ENCODE measurements around the gene SREBF1.
A peak's percentile ranks its signal among the peaks of the same experiment; 100 is the strongest.

Gene SREBF1

DNA sequence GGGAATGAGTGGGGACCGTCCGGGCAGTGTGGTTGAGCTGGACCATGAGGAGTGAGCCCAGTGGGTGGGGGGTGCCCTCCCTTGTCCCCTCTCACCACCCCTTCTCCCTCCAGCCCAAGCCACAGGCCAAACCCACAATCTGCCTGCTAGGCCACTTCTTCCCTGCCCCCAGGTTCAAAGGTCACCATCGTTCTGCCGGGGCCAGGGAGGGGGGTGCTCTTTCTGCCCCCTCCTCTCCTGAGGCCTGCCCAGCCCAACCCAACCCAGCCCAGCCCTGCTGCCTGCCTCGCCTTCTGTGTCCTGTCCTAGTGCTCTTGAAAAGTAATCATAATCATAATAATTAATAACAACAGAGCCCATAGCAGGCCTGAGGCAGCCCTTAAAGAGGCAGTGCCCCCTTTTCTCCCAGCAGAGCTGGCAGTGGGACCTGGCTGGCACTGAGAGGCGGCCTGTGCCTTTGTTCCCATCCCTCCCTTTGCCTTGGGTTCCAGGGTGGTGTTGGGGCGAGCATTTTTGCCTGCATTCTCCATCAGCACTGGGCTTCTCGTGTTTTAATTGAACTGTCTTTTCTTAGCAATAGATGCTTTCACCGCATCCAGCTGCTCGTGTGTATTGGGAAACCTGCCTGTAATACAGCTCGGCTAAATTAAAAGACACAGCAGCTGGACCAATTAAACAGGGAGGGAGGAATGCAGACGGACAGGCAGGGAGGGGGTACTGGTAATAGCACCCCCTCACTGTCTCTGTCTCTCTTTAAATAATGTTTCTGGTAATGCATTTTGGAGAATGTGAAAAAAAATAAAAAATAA is 46.8 kb downstream of the SREBF1 start:
- Histone ChIP-seq H3K4me1 (ENCODE audit: control insufficient read depth, insufficient read depth, low read length) (peaks cover 59% of the 10 kb centered on the region), H3K36me3 (ENCODE audit: control insufficient read depth, insufficient read depth, low read length) (no peaks in the 10 kb centered on the region), H3K4me3 (ENCODE audit: low read depth, low read length) (no peak overlapping the region), H3K27me3 (ENCODE audit: control insufficient read depth, insufficient read depth, low read length) (peaks cover 48% of the 10 kb centered on the region), H3K27ac (ENCODE audit: low read depth, low read length) (no peak overlapping the region), H3K9me3 (ENCODE audit: control insufficient read depth, insufficient read depth, low read depth, low read length) (no peaks in the 10 kb centered on the region), H3K9ac (ENCODE audit: low read length) (no peak overlapping the region)

DNA sequence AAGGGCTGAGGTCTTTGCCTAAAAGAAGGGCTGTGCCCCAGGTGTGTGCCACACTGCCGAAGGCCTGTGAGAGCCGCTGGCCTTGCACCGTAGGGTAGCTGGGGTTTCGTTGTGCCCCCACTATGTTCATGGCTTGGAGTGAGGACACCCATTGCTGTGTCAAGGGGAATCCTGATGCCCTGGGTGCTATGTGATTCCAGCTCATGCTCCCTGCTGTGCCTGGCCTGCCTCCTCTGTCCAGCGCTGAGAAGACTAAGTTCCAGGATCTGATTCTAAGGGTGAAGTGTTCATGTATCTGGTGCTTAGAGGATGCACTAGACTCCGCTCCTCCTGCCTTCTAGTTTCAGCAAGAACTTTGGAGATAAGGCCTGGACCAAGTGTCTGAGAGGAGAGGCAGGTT is 47.4 kb downstream of the SREBF1 start:
- Histone ChIP-seq H3K4me1 (ENCODE audit: control insufficient read depth, insufficient read depth, low read length) (peaks cover 66% of the 10 kb centered on the region), H3K9ac (ENCODE audit: low read length) (no peak overlapping the region), H3K36me3 (ENCODE audit: control insufficient read depth, insufficient read depth, low read length) (no peaks in the 10 kb centered on the region), H3K4me3 (ENCODE audit: low read depth, low read length) (no peak overlapping the region), H3K9me3 (ENCODE audit: control insufficient read depth, insufficient read depth, low read depth, low read length) (no peaks in the 10 kb centered on the region), H3K27me3 (ENCODE audit: control insufficient read depth, insufficient read depth, low read length) (peaks cover 53% of the 10 kb centered on the region), H3K27ac (ENCODE audit: low read depth, low read length) (no peak overlapping the region)

DNA sequence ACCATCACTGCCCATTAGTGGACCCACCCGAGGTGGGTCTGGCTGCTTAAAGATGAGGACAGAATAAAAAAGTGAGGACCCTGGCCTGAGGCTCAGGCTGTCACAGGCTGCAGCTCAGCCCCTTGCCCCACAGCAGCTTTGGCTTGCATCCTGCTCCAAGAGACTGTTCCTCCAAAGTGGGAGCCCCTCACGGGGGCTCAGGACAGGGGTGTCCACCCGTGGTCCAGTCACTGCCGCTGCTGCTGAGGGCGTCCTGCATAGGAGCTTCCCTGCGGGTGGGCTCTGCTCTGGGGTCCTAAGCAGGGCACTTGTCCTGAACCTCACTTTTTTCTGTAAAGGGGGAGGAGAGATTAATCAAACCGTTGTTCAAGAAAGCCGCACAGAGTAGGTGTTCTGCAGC is 47.8 kb downstream of the SREBF1 start:
- Histone ChIP-seq H3K4me1 (ENCODE audit: control insufficient read depth, insufficient read depth, low read length) (peaks cover 70% of the 10 kb centered on the region), H3K9ac (ENCODE audit: low read length) (no peak overlapping the region), H3K27me3 (ENCODE audit: control insufficient read depth, insufficient read depth, low read length) (peaks cover 53% of the 10 kb centered on the region), H3K36me3 (ENCODE audit: control insufficient read depth, insufficient read depth, low read length) (no peaks in the 10 kb centered on the region), H3K9me3 (ENCODE audit: control insufficient read depth, insufficient read depth, low read depth, low read length) (no peaks in the 10 kb centered on the region), H3K4me3 (ENCODE audit: low read depth, low read length) (no peak overlapping the region), H3K27ac (ENCODE audit: low read depth, low read length) (no peak overlapping the region)

DNA sequence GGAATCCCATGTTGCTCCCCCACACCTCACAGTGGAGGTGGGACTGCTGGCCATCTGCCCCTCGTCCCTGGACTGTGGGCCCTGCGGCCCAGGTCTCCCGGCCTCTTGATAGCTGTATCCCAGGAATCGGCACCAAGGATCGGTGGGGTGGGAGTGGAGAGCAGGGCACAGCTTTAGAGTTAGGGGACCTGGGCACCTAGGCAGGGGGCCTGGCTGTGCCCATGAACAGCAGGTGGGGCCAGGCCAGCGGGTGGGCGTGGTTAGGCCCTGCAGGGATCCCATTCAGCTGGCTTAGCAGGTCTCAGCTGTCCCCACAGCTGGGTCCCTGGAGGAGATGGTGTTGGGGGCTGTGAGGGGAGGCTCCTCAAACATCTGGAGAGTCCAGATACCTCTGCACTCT is 49.2 kb downstream of the SREBF1 start:
- Histone ChIP-seq H3K27me3 (ENCODE audit: control insufficient read depth, insufficient read depth, low read length) (peaks cover 42% of the 10 kb centered on the region), H3K9ac (ENCODE audit: low read length) (no peak overlapping the region), H3K9me3 (ENCODE audit: control insufficient read depth, insufficient read depth, low read depth, low read length) (no peaks in the 10 kb centered on the region), H3K36me3 (ENCODE audit: control insufficient read depth, insufficient read depth, low read length) (no peaks in the 10 kb centered on the region), H3K4me1 (ENCODE audit: control insufficient read depth, insufficient read depth, low read length) (peaks cover 63% of the 10 kb centered on the region), H3K4me3 (ENCODE audit: low read depth, low read length) (no peak overlapping the region), H3K27ac (ENCODE audit: low read depth, low read length) (no peak overlapping the region)

DNA sequence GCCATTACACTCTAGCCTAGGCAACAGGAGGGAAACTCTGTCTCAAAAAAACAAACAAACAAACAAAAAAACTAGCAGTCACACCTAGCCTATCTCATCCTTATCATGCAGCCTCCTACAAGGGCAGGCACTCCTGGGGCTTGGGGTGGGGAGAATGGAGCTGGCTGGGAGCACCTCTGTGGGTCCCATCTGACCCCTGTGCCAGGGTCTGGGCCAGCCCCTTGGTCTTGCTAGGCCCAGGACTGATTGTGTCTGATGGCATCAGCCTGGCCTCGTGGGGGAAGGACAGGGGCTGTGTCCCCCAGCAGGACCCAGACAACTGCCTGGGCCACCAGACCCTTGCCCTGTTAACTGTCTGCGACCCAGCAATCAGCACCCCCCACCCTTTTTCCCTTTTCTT is 49.8 kb downstream of the SREBF1 start:
- Histone ChIP-seq H3K27me3 (ENCODE audit: control insufficient read depth, insufficient read depth, low read length) (peaks cover 40% of the 10 kb centered on the region), H3K4me3 (ENCODE audit: low read depth, low read length) (no peak overlapping the region), H3K36me3 (ENCODE audit: control insufficient read depth, insufficient read depth, low read length) (no peaks in the 10 kb centered on the region), H3K4me1 (ENCODE audit: control insufficient read depth, insufficient read depth, low read length) (peaks cover 60% of the 10 kb centered on the region), H3K27ac (ENCODE audit: low read depth, low read length) (no peak overlapping the region), H3K9ac (ENCODE audit: low read length) (no peak overlapping the region), H3K9me3 (ENCODE audit: control insufficient read depth, insufficient read depth, low read depth, low read length) (no peaks in the 10 kb centered on the region)

DNA sequence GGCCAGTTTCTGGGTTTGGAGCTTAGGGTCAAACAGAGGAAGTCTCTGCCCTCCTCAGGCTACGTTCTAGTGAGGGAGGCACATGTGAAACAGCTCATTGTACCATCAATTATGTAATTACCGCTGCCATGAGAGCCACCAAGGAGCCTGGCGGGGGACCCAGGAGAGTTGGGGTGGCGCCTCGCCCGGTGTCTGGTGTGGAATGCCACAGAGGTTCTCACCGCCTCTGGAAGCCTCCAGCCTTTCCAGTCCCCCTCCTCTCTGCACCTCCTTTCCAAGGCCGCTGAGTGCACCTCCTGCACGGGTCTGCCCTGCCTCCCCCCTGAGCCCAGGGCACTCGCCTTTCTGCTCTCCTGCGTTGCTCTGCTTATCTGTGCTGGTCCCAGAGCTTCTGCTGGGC is 51.4 kb downstream of the SREBF1 start:
- Histone ChIP-seq H3K36me3 (ENCODE audit: control insufficient read depth, insufficient read depth, low read length) (no peaks in the 10 kb centered on the region), H3K9me3 (ENCODE audit: control insufficient read depth, insufficient read depth, low read depth, low read length) (no peaks in the 10 kb centered on the region), H3K4me3 (ENCODE audit: low read depth, low read length) (no peak overlapping the region), H3K27ac (ENCODE audit: low read depth, low read length) (no peak overlapping the region), H3K27me3 (ENCODE audit: control insufficient read depth, insufficient read depth, low read length) (peaks cover 25% of the 10 kb centered on the region), H3K9ac (ENCODE audit: low read length) (no peak overlapping the region), H3K4me1 (ENCODE audit: control insufficient read depth, insufficient read depth, low read length) (peaks cover 54% of the 10 kb centered on the region)

DNA sequence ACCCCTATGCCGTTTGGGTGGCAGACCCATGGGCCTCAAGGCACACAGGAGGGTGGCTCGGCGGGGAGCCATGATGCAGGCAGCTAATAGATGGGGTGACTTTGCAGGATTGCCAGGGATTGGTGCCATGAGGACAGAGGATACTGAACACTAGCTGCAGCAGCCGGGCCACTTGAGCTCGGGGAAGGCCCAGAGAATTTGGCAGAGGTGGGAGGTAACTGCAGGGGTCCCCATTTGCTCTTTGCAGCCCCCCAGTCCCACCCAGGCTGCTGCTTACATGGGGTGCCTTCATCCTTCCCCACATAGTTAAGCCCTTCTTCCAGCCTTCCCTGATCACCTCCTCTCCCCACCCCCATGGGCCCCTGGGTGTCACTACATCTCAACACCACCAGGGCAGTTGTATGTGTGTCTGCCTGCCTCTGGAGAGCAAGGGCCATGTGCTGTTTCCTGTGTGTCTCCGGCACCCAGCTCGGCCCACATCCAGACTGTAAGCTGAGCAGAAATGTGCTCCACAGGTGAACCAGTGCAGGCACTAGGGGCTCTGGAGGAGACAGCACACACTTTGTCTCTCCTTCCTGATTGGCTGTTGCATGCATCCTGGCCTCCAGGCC is 52.0 kb downstream of the SREBF1 start:
- peaks cover 50% of the 10 kb centered on the region for H3K4me1 ChIP-seq (ENCODE audit: control insufficient read depth, insufficient read depth, low read length)
- H3K27me3 ChIP-seq (ENCODE audit: control insufficient read depth, insufficient read depth, low read length) = peaks cover 25% of the 10 kb centered on the region
- H3K36me3 ChIP-seq (ENCODE audit: control insufficient read depth, insufficient read depth, low read length) = no peaks in the 10 kb centered on the region
- H3K9ac ChIP-seq (ENCODE audit: low read length) = no peak overlapping the region
- H3K27ac ChIP-seq (ENCODE audit: low read depth, low read length) = no peak overlapping the region
- no peaks in the 10 kb centered on the region for H3K9me3 ChIP-seq (ENCODE audit: control insufficient read depth, insufficient read depth, low read depth, low read length)
- peak overlapping the region; percentile 75 for H3K4me3 ChIP-seq (ENCODE audit: low read depth, low read length)

DNA sequence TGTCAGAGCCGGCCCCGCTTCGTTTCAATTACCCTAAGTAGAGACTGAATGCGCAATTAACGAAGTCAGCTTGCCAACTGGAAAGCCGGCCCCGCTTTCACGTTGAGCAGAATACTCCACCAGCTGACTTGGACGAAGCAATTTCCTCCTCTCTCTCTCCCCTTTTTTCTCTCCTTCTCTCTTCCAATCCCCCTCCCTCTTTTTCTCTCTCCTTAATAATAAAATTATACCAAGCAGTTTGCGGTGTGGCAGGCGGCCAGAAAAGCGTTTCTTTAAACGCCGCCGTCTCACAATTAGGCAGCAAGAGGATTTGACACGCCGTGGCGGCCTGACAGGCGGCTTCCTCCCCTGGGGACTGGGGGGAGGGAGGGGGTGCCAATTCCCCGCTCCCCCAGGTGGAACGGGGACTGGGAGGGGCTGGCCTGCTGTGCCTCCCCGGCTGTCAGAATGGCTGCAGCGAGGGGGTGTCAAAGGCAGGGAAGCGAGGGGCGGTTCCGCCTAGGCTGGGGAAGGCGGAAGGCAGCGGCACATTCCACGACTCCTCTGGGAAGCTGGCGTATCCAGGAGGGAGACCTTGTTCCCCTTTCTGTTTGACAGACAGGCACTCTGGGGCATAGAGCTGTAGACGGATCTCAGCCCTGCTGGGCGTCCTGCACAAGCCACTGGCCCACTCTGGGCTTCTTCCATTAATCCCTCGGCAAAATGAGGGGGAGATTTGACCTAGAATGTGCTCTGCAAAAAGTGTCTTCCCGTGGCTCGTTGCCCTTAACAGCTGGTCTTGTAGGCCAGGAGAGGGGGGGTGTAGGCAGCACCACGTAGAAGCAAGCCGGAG is 52.7 kb downstream of the SREBF1 start:
- Histone ChIP-seq H3K27me3 (ENCODE audit: control insufficient read depth, insufficient read depth, low read length) (peaks cover 25% of the 10 kb centered on the region), H3K4me1 (ENCODE audit: control insufficient read depth, insufficient read depth, low read length) (peaks cover 50% of the 10 kb centered on the region), H3K4me3 (ENCODE audit: low read depth, low read length) (peak overlapping the region; percentile 75), H3K36me3 (ENCODE audit: control insufficient read depth, insufficient read depth, low read length) (no peaks in the 10 kb centered on the region), H3K9me3 (ENCODE audit: control insufficient read depth, insufficient read depth, low read depth, low read length) (no peaks in the 10 kb centered on the region), H3K27ac (ENCODE audit: low read depth, low read length) (no peak overlapping the region; the same call in 1 of the 2 replicates), H3K9ac (ENCODE audit: low read length) (no peak overlapping the region)

DNA sequence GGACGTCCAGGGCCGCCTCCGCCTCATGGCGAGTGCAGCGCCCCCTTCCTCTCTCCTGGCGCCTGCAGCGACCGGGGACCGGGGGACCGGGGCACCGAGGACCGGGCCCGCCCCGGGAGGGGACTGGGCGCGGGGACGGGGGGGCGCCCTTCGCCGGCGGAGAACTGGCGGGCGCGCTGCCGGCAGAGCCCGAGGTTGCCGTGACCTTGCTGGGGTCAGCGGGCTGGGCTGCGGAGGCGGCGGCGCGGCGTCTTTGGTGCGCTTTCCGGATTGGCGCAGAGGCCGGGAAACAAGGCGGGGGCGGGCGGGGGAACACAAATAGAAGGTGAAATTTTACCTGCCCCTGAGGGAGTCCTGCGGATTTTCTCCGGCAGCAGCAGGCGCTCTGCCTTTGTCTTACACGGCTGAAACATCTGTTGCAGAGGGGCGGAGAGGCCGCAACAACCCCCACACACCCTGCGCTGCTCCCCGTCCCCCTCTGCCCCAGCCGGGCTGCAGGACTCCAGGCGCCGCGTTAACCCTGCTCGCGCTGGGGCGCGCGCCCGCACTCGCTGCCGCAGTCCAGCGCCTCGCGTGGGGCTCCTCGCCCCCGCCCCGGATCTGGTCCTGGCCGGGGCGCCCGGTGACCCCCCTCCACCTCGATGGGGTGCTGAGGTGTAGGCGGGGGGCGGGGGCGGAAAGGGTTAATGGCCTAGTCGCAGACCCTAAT is 53.5 kb downstream of the SREBF1 start:
- Histone ChIP-seq H3K4me1 (ENCODE audit: control insufficient read depth, insufficient read depth, low read length) (peaks cover 57% of the 10 kb centered on the region), H3K4me3 (ENCODE audit: low read depth, low read length) (peak overlapping the region; percentile 75), H3K27me3 (ENCODE audit: control insufficient read depth, insufficient read depth, low read length) (peaks cover 25% of the 10 kb centered on the region), H3K36me3 (ENCODE audit: control insufficient read depth, insufficient read depth, low read length) (no peaks in the 10 kb centered on the region), H3K9ac (ENCODE audit: low read length) (peak overlapping the region; percentile 55), H3K9me3 (ENCODE audit: control insufficient read depth, insufficient read depth, low read depth, low read length) (no peaks in the 10 kb centered on the region), H3K27ac (ENCODE audit: low read depth, low read length) (peak overlapping the region; percentile 27; the same call in 1 of the 2 replicates)

DNA sequence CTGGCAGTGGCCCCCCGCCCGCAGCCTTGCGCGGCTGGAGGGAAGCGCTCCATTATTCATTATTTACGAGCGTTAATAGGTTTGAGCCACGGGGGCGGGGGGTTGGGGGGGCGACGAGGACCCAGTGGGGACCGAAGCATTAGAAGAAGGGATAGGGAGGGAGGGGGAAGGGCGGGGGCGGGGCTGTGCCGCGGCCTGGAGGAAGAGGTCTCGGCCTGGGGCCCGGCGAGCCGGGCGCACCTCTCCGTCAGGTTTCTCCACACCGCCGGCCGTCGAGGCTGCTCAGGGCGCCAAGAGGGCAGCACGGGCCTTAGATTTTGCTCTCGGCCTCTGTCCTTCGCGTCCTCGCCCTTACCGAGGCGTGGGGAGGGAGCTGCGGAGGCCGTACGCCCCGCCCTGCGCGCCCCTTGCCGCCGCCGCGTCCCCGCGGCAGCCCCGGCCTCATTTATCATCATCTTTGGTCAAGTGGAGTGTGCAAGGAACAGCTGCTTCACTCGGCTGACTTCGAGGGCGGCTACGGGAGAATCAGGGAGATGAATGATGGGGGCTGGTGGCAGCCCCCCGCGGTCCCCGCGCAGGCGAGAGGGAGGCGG is 54.2 kb downstream of the SREBF1 start:
- Histone ChIP-seq H3K9me3 (ENCODE audit: control insufficient read depth, insufficient read depth, low read depth, low read length) (no peaks in the 10 kb centered on the region), H3K4me3 (ENCODE audit: low read depth, low read length) (peak overlapping the region; percentile 75), H3K36me3 (ENCODE audit: control insufficient read depth, insufficient read depth, low read length) (no peaks in the 10 kb centered on the region), H3K27me3 (ENCODE audit: control insufficient read depth, insufficient read depth, low read length) (peaks cover 25% of the 10 kb centered on the region), H3K9ac (ENCODE audit: low read length) (peak overlapping the region; percentile 55), H3K4me1 (ENCODE audit: control insufficient read depth, insufficient read depth, low read length) (peaks cover 60% of the 10 kb centered on the region), H3K27ac (ENCODE audit: low read depth, low read length) (no peak overlapping the region)
